Measurements from ENCODE around the gene SEPTIN12. TPM values are rescaled to one million over a fixed set of nuclear protein-coding genes. Genes with fewer than 3 reads are reported as not detected.
"Not testable (repeated sequence)": the region's sequence is repeated elsewhere in the genome, so short reads cannot be mapped to it uniquely, and the experiment has no call there.

Gene SEPTIN12
- total RNA-seq, 2 experiments from 2014 or later, result not detected

GRCh38 chr16:4787068-4787467 lies 1.1 kb downstream of the SEPTIN12 start:
- peaks cover 2% of the 10 kb centered on the region for H3K27me3 Mint-ChIP-seq
- peaks cover 2% of the 10 kb centered on the region for H3K4me1 Mint-ChIP-seq
- H3K27ac Mint-ChIP-seq, result no peak overlapping the region
- H3K36me3 Mint-ChIP-seq, result no peaks in the 10 kb centered on the region
- POLR2A ChIA-PET, result interaction anchor here (0.5 kb wide), 1 partner anchor 9 kb away, joined by 3 read pairs; no protein-coding TSS in a partner anchor
- DNase-seq (no peak), ATAC-seq (ENCODE audit: low read depth) (no peak)
- H3K9me3 Mint-ChIP-seq, result no peaks in the 10 kb centered on the region
- no peak overlapping the region for H3K4me3 Mint-ChIP-seq

GRCh38 chr16:4785758-4786433 lies 2.2 kb downstream of the SEPTIN12 start:
- Mint-ChIP-seq H3K27ac (no peak overlapping the region), H3K27me3 (peaks cover 2% of the 10 kb centered on the region), H3K4me3 (no peak overlapping the region), H3K9me3 (no peaks in the 10 kb centered on the region), H3K36me3 (no peaks in the 10 kb centered on the region), H3K4me1 (no peaks in the 10 kb centered on the region)
- POLR2A ChIA-PET, result interaction anchor here (0.6 to 0.8 kb wide), 2 partner anchors 11 to 435 kb away, joined by 3 to 4 read pairs; partner anchors contain the start of gene PAM16
- ATAC-seq (ENCODE audit: low read depth) (no peak), DNase-seq (no peak)

GRCh38 chr16:4784444-4784987 lies 3.6 kb downstream of the SEPTIN12 start:
- not testable (repeated sequence) for H3K27ac Mint-ChIP-seq; H3K36me3 Mint-ChIP-seq; ATAC-seq (ENCODE audit: low read depth); H3K4me1 Mint-ChIP-seq; H3K4me3 Mint-ChIP-seq; DNase-seq; H3K27me3 Mint-ChIP-seq; H3K9me3 Mint-ChIP-seq
- POLR2A ChIA-PET, result interaction anchor here (0.7 kb wide), 1 partner anchor 18 kb away, joined by 3 read pairs; the partner anchor contains the start of gene ROGDI

DNA sequence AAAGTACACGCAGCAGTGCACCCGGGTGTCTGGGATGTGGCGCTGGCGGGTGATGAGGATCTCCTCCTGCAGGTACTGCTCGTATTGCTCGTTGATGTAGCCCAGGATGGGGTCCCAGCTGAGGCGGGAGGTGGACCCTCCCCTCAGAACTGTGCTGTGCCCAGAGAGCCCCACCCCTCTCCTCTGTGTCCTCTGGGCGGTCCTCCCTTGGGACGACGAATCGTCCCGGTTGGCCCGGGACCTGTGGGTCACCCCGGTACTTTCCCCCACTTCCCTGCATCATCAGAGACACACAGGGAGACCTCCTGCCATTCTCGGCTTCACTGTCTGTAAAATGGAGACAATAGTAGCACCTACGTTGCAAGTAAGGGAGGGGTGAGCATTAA lies 4.2 kb downstream of the SEPTIN12 start:
- POLR2A ChIA-PET, result no interaction called here
- Mint-ChIP-seq H3K27ac (no peak overlapping the region), H3K36me3 (no peaks in the 10 kb centered on the region), H3K4me1 (no peaks in the 10 kb centered on the region), H3K9me3 (no peaks in the 10 kb centered on the region), H3K4me3 (no peak overlapping the region), H3K27me3 (no peaks in the 10 kb centered on the region)
- ATAC-seq (ENCODE audit: low read depth), result no peak
- DNase-seq, result no peak

GRCh38 chr16:4783251-4783950 lies 4.7 kb downstream of the SEPTIN12 start:
- ATAC-seq (ENCODE audit: low read depth), result no peak

DNA sequence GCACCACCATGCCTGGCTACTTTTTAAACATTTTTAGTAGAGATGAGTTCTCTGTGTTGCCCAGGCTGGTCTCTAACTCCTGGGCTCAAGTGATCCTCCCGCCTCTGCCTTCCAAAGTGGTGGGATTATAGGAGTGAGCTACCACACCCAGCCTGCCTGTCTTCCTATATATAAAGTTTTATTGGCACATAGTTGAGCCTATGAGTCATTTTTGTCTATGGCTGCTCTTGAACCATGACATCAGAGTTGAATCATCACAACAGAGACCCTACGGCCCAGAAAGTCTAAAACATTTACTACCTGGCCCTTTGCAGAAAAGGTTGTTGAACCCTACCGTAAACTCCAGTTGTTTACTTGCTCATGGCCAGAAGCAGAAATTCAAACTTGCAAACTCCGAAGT lies 7.9 kb downstream of the SEPTIN12 start:
- POLR2A ChIA-PET, result no interaction called here
- Mint-ChIP-seq H3K4me3 (no peak overlapping the region), H3K27ac (no peak overlapping the region), H3K4me1 (no peaks in the 10 kb centered on the region), H3K9me3 (no peaks in the 10 kb centered on the region), H3K27me3 (no peaks in the 10 kb centered on the region), H3K36me3 (no peaks in the 10 kb centered on the region)
- no peak for DNase-seq
- ATAC-seq (ENCODE audit: low read depth), result no peak

More at GRCh38 chr16:4783251-4783950, 4.7 kb downstream of the SEPTIN12 start:
- no peak overlapping the region for H3K4me3 Mint-ChIP-seq
- DNase-seq, result no peak
- no peaks in the 10 kb centered on the region for H3K27me3 Mint-ChIP-seq
- H3K36me3 Mint-ChIP-seq, result no peaks in the 10 kb centered on the region
- POLR2A ChIA-PET, result no interaction called here
- H3K4me1 Mint-ChIP-seq, result no peaks in the 10 kb centered on the region
- H3K9me3 Mint-ChIP-seq, result no peaks in the 10 kb centered on the region
- H3K27ac Mint-ChIP-seq, result no peak overlapping the region

- POLR2A ChIA-PET, result no interaction called here
- H3K4me3 Mint-ChIP-seq, result no peak overlapping the region
- ATAC-seq (ENCODE audit: low read depth) (no peak), DNase-seq (no peak)
- H3K27me3 Mint-ChIP-seq, result no peaks in the 10 kb centered on the region
- no peaks in the 10 kb centered on the region for H3K4me1 Mint-ChIP-seq
- no peaks in the 10 kb centered on the region for H3K9me3 Mint-ChIP-seq
- no peaks in the 10 kb centered on the region for H3K36me3 Mint-ChIP-seq
- no peak overlapping the region for H3K27ac Mint-ChIP-seq
Observed at GRCh38 chr16:4778050-4778392, 10.1 kb downstream of the SEPTIN12 start.

DNA sequence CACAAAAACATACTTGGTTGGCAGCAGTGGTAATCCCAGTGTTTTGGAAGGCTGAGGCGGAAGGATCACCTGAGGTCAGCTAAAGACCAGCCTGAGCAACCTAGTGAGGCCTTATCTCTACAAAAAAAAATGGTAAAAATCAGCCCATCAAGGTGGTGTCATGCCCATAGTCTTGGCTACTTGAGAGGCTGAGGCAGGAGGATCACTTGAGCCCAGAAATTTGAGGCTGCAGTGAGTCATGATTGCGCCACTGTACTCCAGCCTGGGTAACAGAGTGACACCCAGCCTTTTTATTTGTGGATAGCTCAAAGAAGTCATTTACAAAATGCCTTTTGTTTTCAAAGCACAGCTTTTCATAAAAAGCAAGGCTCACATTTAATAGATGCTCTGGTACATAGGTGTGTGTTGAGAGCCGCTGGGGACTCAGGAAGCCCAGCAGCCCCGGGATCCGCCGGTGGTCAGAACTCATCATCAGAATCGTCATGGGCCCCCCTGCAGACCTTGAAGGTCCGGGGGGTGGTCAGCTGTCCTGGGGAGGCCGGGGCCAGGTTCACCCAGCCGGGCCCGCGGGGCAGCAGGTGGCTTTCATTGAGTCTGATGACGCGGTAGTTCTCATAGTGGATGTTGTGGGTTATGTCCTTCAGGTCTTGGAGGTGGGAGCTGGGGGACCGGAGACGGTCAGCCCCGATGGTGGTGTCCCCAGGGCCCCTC lies 10.7 kb downstream of the SEPTIN12 start:
- POLR2A ChIA-PET, result no interaction called here
- Mint-ChIP-seq H3K27me3 (no peaks in the 10 kb centered on the region), H3K36me3 (no peaks in the 10 kb centered on the region), H3K4me1 (no peaks in the 10 kb centered on the region), H3K27ac (no peak overlapping the region), H3K4me3 (no peak overlapping the region), H3K9me3 (no peaks in the 10 kb centered on the region)
- no peak for ATAC-seq (ENCODE audit: low read depth)
- no peak for DNase-seq

- POLR2A ChIA-PET, result no interaction called here
- Mint-ChIP-seq H3K36me3 (no peaks in the 10 kb centered on the region), H3K4me3 (no peak overlapping the region), H3K27ac (no peak overlapping the region), H3K4me1 (no peaks in the 10 kb centered on the region), H3K9me3 (no peaks in the 10 kb centered on the region), H3K27me3 (no peaks in the 10 kb centered on the region)
- ATAC-seq (ENCODE audit: low read depth) (no peak), DNase-seq (no peak)
Observed at GRCh38 chr16:4776141-4776705, 11.9 kb downstream of the SEPTIN12 start.

DNA sequence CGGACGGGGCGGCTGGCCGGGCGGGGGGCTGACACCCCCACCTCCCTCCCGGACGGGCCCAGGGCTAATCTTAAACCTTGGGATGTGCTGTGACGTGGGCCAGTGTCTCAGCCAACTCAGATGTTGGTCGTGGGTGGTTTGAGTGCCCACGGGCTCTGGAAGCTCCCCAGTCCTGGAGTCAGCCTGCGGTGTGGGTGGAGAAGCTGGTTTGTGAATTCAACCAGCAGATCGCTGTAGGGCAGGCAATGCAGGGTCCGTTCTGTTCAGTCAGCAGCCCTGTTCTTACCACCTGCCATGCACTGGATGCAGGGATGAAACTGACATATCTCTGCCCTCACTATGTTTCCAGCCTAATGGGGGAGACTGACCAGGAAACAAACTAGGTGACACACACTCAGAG lies 13.1 kb downstream of the SEPTIN12 start:
- DNase-seq (no peak), ATAC-seq (ENCODE audit: low read depth) (no peak)
- no peak overlapping the region for H3K4me3 Mint-ChIP-seq
- no peaks in the 10 kb centered on the region for H3K9me3 Mint-ChIP-seq
- no peaks in the 10 kb centered on the region for H3K27me3 Mint-ChIP-seq
- POLR2A ChIA-PET, result no interaction called here
- H3K27ac Mint-ChIP-seq, result no peak overlapping the region
- no peaks in the 10 kb centered on the region for H3K36me3 Mint-ChIP-seq
- no peaks in the 10 kb centered on the region for H3K4me1 Mint-ChIP-seq

DNA sequence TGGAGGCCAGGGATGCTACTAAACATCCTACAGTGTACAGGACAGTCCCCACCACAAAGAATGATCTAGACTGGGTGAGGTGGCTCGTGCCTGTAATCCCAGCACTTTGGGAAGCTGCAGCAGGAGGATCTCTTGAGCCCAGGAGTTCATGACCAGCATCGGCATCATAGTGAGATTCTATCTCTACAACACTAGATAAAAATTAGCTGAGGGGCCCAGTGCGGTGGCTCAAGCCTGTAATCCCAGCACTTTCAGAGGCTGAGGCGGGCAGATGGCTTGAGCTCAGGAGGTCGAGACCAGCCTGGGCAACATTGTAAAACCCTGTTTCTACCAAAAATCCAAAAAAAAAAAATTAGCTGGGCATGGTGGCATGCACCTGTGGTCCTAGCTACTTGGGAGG lies 15.8 kb downstream of the SEPTIN12 start:
- peaks cover 11% of the 10 kb centered on the region for H3K4me1 Mint-ChIP-seq
- no peak for ATAC-seq (ENCODE audit: low read depth)
- H3K27ac Mint-ChIP-seq, result no peak overlapping the region
- DNase-seq, result no peak
- H3K4me3 Mint-ChIP-seq, result no peak overlapping the region
- POLR2A ChIA-PET, result no interaction called here
- H3K27me3 Mint-ChIP-seq, result no peaks in the 10 kb centered on the region
- no peaks in the 10 kb centered on the region for H3K9me3 Mint-ChIP-seq
- H3K36me3 Mint-ChIP-seq, result no peaks in the 10 kb centered on the region

GRCh38 chr16:4771646-4772045 lies 16.5 kb downstream of the SEPTIN12 start:
- Mint-ChIP-seq H3K27me3 (no peaks in the 10 kb centered on the region), H3K36me3 (no peaks in the 10 kb centered on the region), H3K9me3 (no peaks in the 10 kb centered on the region), H3K4me3 (no peak overlapping the region), H3K27ac (no peak overlapping the region), H3K4me1 (peaks cover 14% of the 10 kb centered on the region)
- ATAC-seq (ENCODE audit: low read depth) (no peak), DNase-seq (no peak)
- POLR2A ChIA-PET, result no interaction called here

DNA sequence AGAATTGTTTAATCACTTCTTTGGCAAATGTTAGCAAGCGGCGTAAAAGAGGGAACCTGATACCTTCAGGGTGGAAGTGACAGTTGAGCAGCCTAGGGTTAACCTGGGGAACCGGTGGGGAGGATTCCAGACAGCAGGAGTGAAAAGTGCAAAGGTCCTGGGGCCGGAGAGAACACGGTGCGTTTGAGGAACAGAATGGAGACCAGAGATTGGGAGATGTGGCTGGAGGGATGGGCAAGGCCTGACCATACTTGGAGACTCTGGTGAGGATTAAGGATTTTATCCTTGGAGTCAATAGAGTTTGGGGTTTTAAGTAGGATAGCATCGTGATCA lies 18.9 kb downstream of the SEPTIN12 start:
- no peak for ATAC-seq (ENCODE audit: low read depth)
- Mint-ChIP-seq H3K4me1 (peaks cover 23% of the 10 kb centered on the region), H3K27ac (no peak overlapping the region), H3K36me3 (no peaks in the 10 kb centered on the region), H3K4me3 (no peak overlapping the region), H3K27me3 (no peaks in the 10 kb centered on the region), H3K9me3 (no peaks in the 10 kb centered on the region)
- POLR2A ChIA-PET, result interaction anchor here (0.5 to 2.5 kb wide), 5 partner anchors 33 to 619 kb away, joined by 3 to 16 read pairs (median 6); partner anchors contain the start of genes ANKS3, DNAAF8 and ROGDI
- DNase-seq, result no peak
